B cell (primary cell): Measurements from ENCODE around the gene EEF1AKMT2.

Source experiments
- CTCF ChIP-seq: fragments of 200-600 bp; IDR thresholded peaks from one replicate; pipeline ENCODE4 v1.8.0; 2022; ENCODE audit warnings: antibody characterized with exemption, mild to moderate bottlenecking
- EZH2 ChIP-seq: IDR thresholded peaks from 2 replicates; pipeline ENCODE4 v1.6.1; 2012; ENCODE audit warnings: borderline replicate concordance, low read depth, mild to moderate bottlenecking, moderate library complexity, low read length; ENCODE audit not compliant: insufficient read depth, poor library complexity, severe bottlenecking

- TF ChIP-seq CTCF (no peak), EZH2 (no peak)
Observed at GRCh38 chr10:124748166-124748565, 43.5 kb downstream of the EEF1AKMT2 start.
